GM23338 (cell line): ENCODE measurements around the gene CAMSAP3. TPM values are rescaled to one million over a fixed set of nuclear protein-coding genes. Genes with fewer than 3 reads are reported as not detected.
A peak's percentile ranks its signal among the peaks of the same experiment; 100 is the strongest.

ENCODE experiments used
- ATAC-seq: fragments of 200-7000 bp; cut with Tn5 transposase; 3 replicates; pipeline ENCODE4 v1.9.1; 2020
- DNase-seq: peaks from one replicate; pipeline ENCODE4 v3.0.0-alpha.2; 2015; ENCODE audit warnings: low spot score
- H2AFZ ChIP-seq: fragments of 200-600 bp; sonication (generic); 2 replicates; pipeline ENCODE4 v1.8.0; 2016; ENCODE audit warnings: antibody characterized with exemption, mild to moderate bottlenecking, moderate library complexity
- H3F3A ChIP-seq: fragments of 200-600 bp; sonication (generic); replicated peaks from 2 replicates; pipeline ENCODE4 v1.8.0; 2017; ENCODE audit warnings: antibody characterized with exemption, mixed run types, low read depth
- H3K27ac ChIP-seq: fragments of 200-600 bp; sonication (generic); 2 replicates; pipeline ENCODE4 v1.6.1; 2016; ENCODE audit warnings: low read depth
- H3K27me3 ChIP-seq: fragments of 200-600 bp; sonication (generic); 2 replicates; pipeline ENCODE4 v1.8.0; 2016; ENCODE audit warnings: mild to moderate bottlenecking, mixed run types, moderate library complexity; ENCODE audit not compliant: insufficient read depth
- H3K36me3 ChIP-seq: fragments of 200-600 bp; sonication (generic); 2 replicates; pipeline ENCODE4 v1.8.0; 2016; ENCODE audit warnings: mild to moderate bottlenecking; ENCODE audit not compliant: insufficient read depth
- H3K4me1 ChIP-seq: fragments of 200-600 bp; sonication (generic); 2 replicates; pipeline ENCODE4 v1.8.0; 2016; ENCODE audit warnings: mild to moderate bottlenecking, moderate library complexity; ENCODE audit not compliant: insufficient read depth
- H3K4me2 ChIP-seq: fragments of 200-600 bp; sonication (generic); 2 replicates; pipeline ENCODE4 v1.7.1; 2017; ENCODE audit warnings: mixed run types
- H3K4me3 ChIP-seq: fragments of 200-600 bp; sonication (generic); 2 replicates; pipeline ENCODE4 v1.6.1; 2016; ENCODE audit warnings: mixed run types
- H3K79me2 ChIP-seq: fragments of 200-600 bp; sonication (generic); replicated peaks from 2 replicates; pipeline ENCODE4 v1.8.0; 2017; ENCODE audit warnings: mild to moderate bottlenecking; ENCODE audit not compliant: insufficient read depth
- H3K9me2 ChIP-seq: fragments of 200-600 bp; sonication (generic); 2 replicates; pipeline ENCODE4 v1.8.0; 2017; ENCODE audit not compliant: insufficient read depth
- H4K20me1 ChIP-seq: fragments of 200-600 bp; sonication (generic); replicated peaks from 2 replicates; pipeline ENCODE4 v1.8.0; 2017; ENCODE audit warnings: mild to moderate bottlenecking; ENCODE audit not compliant: insufficient read depth
- H3K27ac Mint-ChIP-seq: 2 replicates; pipeline ENCODE4 v1.8.0; 2020; ENCODE audit warnings: inconsistent platforms, mild to moderate bottlenecking, moderate library complexity, mixed read lengths
- H3K27me3 Mint-ChIP-seq: 3 replicates; pipeline ENCODE4 v1.8.0; 2022; ENCODE audit warnings: low read depth, mild to moderate bottlenecking, moderate library complexity, mixed read lengths, inconsistent platforms; ENCODE audit not compliant: insufficient read depth, poor library complexity
- H3K36me3 Mint-ChIP-seq: 3 replicates; pipeline ENCODE4 v1.8.0; 2021; ENCODE audit warnings: low read depth, mild to moderate bottlenecking, inconsistent platforms, moderate library complexity, mixed read lengths
- H3K4me1 Mint-ChIP-seq: 3 replicates; pipeline ENCODE4 v1.8.0; 2020; ENCODE audit warnings: mild to moderate bottlenecking, inconsistent platforms, mixed read lengths
- H3K4me3 Mint-ChIP-seq: 3 replicates; pipeline ENCODE4 v1.8.0; 2021; ENCODE audit warnings: moderate library complexity, mild to moderate bottlenecking, inconsistent platforms, mixed read lengths
- H3K9me3 Mint-ChIP-seq: 3 replicates; pipeline ENCODE4 v1.8.0; 2020; ENCODE audit warnings: moderate library complexity, mild to moderate bottlenecking, inconsistent platforms, mixed read lengths
- CREB1 ChIP-seq: fragments of 250-450 bp; sonication (Bioruptor Pico); IDR thresholded peaks from 2 replicates; pipeline ENCODE4 v1.5.0; 2020; ENCODE audit warnings: low read depth, mild to moderate bottlenecking, moderate library complexity
- EZH2 ChIP-seq: fragments of 200-600 bp; sonication (generic); IDR thresholded peaks from one replicate; pipeline ENCODE4 v1.8.0; 2017; ENCODE audit warnings: antibody characterized with exemption, mild to moderate bottlenecking, low read depth; ENCODE audit not compliant: unreplicated experiment
- EZH2phosphoT487 ChIP-seq: fragments of 200-600 bp; sonication (generic); IDR thresholded peaks from one replicate; pipeline ENCODE4 v1.8.1; 2018; ENCODE audit warnings: antibody characterized with exemption; ENCODE audit not compliant: unreplicated experiment
- JUNB ChIP-seq: IDR thresholded peaks from one replicate; pipeline ENCODE4 v1.6.1; 2016; ENCODE audit warnings: antibody characterized with exemption; ENCODE audit not compliant: unreplicated experiment
- NANOG ChIP-seq: IDR thresholded peaks from 2 replicates; pipeline ENCODE4 v1.6.1; 2016; ENCODE audit warnings: antibody characterized with exemption, borderline replicate concordance
- POLR2AphosphoS5 ChIP-seq: IDR thresholded peaks from 2 replicates; pipeline ENCODE4 v1.6.1; 2016; ENCODE audit warnings: antibody characterized with exemption, low read depth
- STAT1 ChIP-seq: IDR thresholded peaks from one replicate; pipeline ENCODE4 v1.6.1; 2016; ENCODE audit warnings: antibody characterized with exemption; ENCODE audit not compliant: unreplicated experiment
- ZNF114 ChIP-seq: fragments of 250-450 bp; sonication (Bioruptor Pico); IDR thresholded peaks from 2 replicates; pipeline ENCODE4 v1.5.0; 2020; ENCODE audit warnings: mild to moderate bottlenecking, moderate library complexity
- polyA plus RNA-seq: library from polyadenylated mRNA; unstranded; fragments of >200 nt; fragmentation: Nextera tagmentation; extraction: Ambion mirVana; gene quantifications from 2 replicates; pipeline ENCODE4 v1.2.1, GENCODE V29; 2016
- total RNA-seq: library from RNA; depleted of rRNA; stranded (reverse); fragments of >200 nt; shearing (Covaris generic); gene quantifications from 2 replicates; pipeline ENCODE4 v1.2.3, GENCODE V29; 2014
- TF ChIP-seq, protein P1 (sequence below): IDR thresholded peaks from one replicate; pipeline ENCODE4 v1.6.1; 2018; ENCODE audit warnings: antibody characterized with exemption; ENCODE audit not compliant: unreplicated experiment
- TF ChIP-seq, protein P2 (sequence below), 2 experiments: fragments of 200-600 bp in 1 of 2; sonication (generic) in 1 of 2; conservative IDR thresholded peaks; 2 replicates each; pipeline versions ENCODE4 v1.5.1 to v1.6.1; 2016 to 2017; ENCODE audit warnings: antibody characterized with exemption in 2 of 2, low read depth in 2 of 2, mild to moderate bottlenecking in 2 of 2, moderate library complexity in 1 of 2
- TF ChIP-seq, protein P3 (sequence below): IDR thresholded peaks from 2 replicates; pipeline ENCODE4 v1.6.1; 2016; ENCODE audit warnings: antibody characterized with exemption

The CAMSAP3 gene
- total and polyA plus RNA-seq, 2 experiments from 2014 or later: 6.4 to 32.2 TPM

DNA sequence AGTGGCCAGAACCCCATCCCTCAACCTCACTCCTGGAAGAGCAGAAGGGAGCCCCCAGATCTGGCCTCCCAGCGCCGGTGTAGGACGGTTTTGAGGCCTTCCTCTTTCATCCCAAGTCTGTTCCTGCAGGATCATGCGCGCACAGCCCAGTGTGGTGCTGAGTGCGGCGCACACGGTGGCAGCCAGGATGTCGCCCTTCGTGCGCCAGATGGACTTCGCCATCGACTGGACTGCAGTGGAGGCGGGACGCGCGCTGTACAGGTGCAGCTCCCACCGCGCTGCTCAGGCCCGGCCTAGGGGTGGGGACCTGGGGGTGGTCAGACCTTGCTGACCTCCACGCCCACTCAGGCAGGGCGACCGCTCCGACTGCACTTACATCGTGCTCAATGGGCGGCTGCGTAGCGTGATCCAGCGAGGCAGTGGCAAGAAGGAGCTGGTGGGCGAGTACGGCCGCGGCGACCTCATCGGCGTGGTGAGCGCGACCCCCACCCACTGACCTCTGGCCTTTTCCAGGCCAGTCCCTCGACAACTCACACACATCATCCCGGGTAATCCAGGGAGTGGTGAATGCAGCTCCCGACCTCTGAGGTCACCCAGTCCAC, 45.4 kb upstream of the CAMSAP3 start (continued):
- TF ChIP-seq, protein P1, sequence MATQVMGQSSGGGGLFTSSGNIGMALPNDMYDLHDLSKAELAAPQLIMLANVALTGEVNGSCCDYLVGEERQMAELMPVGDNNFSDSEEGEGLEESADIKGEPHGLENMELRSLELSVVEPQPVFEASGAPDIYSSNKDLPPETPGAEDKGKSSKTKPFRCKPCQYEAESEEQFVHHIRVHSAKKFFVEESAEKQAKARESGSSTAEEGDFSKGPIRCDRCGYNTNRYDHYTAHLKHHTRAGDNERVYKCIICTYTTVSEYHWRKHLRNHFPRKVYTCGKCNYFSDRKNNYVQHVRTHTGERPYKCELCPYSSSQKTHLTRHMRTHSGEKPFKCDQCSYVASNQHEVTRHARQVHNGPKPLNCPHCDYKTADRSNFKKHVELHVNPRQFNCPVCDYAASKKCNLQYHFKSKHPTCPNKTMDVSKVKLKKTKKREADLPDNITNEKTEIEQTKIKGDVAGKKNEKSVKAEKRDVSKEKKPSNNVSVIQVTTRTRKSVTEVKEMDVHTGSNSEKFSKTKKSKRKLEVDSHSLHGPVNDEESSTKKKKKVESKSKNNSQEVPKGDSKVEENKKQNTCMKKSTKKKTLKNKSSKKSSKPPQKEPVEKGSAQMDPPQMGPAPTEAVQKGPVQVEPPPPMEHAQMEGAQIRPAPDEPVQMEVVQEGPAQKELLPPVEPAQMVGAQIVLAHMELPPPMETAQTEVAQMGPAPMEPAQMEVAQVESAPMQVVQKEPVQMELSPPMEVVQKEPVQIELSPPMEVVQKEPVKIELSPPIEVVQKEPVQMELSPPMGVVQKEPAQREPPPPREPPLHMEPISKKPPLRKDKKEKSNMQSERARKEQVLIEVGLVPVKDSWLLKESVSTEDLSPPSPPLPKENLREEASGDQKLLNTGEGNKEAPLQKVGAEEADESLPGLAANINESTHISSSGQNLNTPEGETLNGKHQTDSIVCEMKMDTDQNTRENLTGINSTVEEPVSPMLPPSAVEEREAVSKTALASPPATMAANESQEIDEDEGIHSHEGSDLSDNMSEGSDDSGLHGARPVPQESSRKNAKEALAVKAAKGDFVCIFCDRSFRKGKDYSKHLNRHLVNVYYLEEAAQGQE: no peak
- TF ChIP-seq ZNF114 (CRISPR knock-in tag): no peak
- no peak for TF ChIP-seq NANOG
- TF ChIP-seq POLR2AphosphoS5: no peak
- TF ChIP-seq EZH2phosphoT487: no peak
- TF ChIP-seq, protein P2, sequence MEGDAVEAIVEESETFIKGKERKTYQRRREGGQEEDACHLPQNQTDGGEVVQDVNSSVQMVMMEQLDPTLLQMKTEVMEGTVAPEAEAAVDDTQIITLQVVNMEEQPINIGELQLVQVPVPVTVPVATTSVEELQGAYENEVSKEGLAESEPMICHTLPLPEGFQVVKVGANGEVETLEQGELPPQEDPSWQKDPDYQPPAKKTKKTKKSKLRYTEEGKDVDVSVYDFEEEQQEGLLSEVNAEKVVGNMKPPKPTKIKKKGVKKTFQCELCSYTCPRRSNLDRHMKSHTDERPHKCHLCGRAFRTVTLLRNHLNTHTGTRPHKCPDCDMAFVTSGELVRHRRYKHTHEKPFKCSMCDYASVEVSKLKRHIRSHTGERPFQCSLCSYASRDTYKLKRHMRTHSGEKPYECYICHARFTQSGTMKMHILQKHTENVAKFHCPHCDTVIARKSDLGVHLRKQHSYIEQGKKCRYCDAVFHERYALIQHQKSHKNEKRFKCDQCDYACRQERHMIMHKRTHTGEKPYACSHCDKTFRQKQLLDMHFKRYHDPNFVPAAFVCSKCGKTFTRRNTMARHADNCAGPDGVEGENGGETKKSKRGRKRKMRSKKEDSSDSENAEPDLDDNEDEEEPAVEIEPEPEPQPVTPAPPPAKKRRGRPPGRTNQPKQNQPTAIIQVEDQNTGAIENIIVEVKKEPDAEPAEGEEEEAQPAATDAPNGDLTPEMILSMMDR (conservative IDR thresholded peaks at IDR 0.05; ENCODE audit: low read depth in 2 of 2): no peak
- TF ChIP-seq, protein P3, sequence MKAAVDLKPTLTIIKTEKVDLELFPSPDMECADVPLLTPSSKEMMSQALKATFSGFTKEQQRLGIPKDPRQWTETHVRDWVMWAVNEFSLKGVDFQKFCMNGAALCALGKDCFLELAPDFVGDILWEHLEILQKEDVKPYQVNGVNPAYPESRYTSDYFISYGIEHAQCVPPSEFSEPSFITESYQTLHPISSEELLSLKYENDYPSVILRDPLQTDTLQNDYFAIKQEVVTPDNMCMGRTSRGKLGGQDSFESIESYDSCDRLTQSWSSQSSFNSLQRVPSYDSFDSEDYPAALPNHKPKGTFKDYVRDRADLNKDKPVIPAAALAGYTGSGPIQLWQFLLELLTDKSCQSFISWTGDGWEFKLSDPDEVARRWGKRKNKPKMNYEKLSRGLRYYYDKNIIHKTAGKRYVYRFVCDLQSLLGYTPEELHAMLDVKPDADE: no peak
- TF ChIP-seq CREB1: no peak
- TF ChIP-seq EZH2: no peak
- TF ChIP-seq JUNB: no peak

DNA sequence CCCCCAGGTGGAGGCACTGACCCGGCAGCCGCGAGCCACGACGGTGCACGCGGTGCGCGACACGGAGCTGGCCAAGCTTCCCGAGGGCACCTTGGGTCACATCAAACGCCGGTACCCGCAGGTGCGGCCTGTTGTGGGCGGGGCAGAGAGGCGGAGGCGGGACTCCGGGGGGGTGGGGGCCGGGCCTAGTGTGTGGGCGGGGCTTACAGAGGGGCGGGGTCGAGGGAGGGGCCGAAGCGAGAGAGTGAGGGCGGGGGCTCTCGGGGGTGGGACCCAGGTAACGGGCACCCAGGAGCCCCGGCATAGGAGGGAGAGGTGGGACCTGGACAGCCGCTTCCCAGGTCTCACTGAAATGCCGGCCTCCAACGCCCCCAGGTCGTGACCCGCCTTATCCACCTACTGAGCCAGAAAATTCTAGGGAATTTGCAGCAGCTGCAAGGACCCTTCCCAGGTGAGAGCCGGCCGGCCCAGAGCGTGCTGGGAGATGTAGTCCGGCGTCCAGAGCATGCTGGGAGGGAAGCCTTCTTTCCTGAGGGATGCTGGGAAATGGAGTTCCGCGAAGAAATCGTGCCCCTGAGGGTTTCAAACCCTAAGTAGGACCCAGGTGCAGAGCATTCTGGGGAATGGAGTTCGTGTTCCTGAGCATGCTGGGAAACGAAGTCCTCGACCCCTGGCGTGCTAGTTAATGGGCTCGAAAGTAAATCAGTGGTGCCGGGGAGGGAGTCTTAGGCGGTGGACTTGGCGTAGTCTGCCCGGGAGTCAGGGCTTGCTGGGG, 44.5 kb upstream of the CAMSAP3 start:
- Histone ChIP-seq H3K9me2 (no peaks in the 10 kb centered on the region), H3K4me2 (peak overlapping the region; percentile 87), H3K79me2 (no peaks in the 10 kb centered on the region), H4K20me1 (no peaks in the 10 kb centered on the region), H3K4me1 (peaks cover 3% of the 10 kb centered on the region; the same call in 1 of the 2 replicates), H3K27ac (no peak overlapping the region), H3K27me3 (no peaks in the 10 kb centered on the region), H3K4me3 (peak overlapping the region; percentile 49), H3F3A (no peaks in the 10 kb centered on the region), H3K36me3 (no peaks in the 10 kb centered on the region), H2AFZ (peak overlapping the region; percentile 80; the same call in 1 of the 2 replicates)
- H3K27ac Mint-ChIP-seq: peak overlapping the region; percentile 86
- DNase-seq: peak; percentile 100
- peaks cover 7% of the 10 kb centered on the region for H3K36me3 Mint-ChIP-seq
- no peaks in the 10 kb centered on the region; the same call in 2 of the 3 replicates for H3K9me3 Mint-ChIP-seq
- H3K4me3 Mint-ChIP-seq: peak overlapping the region; percentile 77
- peaks cover 3% of the 10 kb centered on the region; the same call in 2 of the 3 replicates for H3K4me1 Mint-ChIP-seq
- peak; percentile 73 for ATAC-seq
- peaks cover 7% of the 10 kb centered on the region for H3K27me3 Mint-ChIP-seq
- peak; percentile 31; the same call in 1 of the 2 replicates for TF ChIP-seq POLR2AphosphoS5
- TF ChIP-seq STAT1: peak; percentile 34
- TF ChIP-seq, protein P3: peak; percentile 100
- no peak for TF ChIP-seq NANOG
- TF ChIP-seq CREB1: peak; percentile 78
